ENCODE data around the gene USF2. TPM values are rescaled to one million over a fixed set of nuclear protein-coding genes. Genes with fewer than 3 reads are reported as not detected.

The USF2 gene
- total RNA-seq, 2 donors from 2014 or later = 107 to 151 TPM

DNA sequence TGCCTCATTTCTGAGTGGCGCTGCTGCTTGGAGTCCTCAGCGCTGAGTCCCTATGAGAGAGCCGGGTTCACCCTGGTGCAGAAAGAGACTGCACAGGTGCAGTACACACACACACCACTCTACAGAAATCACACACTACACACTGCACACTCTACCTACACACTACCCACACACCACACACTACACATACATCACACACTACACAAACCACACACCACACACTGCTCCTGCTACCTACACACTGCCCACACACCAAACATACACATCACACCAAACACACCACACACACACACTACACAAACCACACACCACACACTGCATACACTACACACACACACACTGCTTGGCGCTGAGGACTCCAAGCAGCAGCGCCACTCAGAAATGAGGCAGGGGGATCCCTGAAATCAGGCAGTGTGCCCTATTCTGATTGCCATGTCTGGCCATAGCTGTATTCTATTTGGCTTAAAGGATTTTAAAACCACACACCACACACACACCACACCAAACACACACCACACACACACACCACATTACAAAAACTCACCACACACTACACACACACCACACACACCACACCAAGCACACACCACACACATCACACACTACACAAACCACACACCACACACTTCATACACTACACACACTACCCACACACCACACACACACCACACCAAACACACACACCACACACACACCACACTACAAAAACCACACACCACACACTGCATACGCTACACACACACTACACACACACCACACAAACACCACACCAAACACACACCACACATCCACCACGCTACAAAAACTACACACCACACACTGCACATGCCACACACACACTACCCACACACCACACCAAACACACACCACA lies 28.1 kb downstream of the USF2 start:
- intact Hi-C loops (cut with DNase I) = no loop called here
- Histone ChIP-seq H3K36me3 (no peaks in the 10 kb centered on the region), H3K9me3 (no peaks in the 10 kb centered on the region), H3K4me3 (no peak overlapping the region), H3K27ac (no peak overlapping the region), H3K4me1 (replicated peaks) (no peaks in the 10 kb centered on the region), H3K27me3 (replicated peaks; ENCODE audit: insufficient read depth) (no peaks in the 10 kb centered on the region)
- no peak for DNase-seq (ENCODE audit: low spot score)
- TF ChIP-seq, protein P1, sequence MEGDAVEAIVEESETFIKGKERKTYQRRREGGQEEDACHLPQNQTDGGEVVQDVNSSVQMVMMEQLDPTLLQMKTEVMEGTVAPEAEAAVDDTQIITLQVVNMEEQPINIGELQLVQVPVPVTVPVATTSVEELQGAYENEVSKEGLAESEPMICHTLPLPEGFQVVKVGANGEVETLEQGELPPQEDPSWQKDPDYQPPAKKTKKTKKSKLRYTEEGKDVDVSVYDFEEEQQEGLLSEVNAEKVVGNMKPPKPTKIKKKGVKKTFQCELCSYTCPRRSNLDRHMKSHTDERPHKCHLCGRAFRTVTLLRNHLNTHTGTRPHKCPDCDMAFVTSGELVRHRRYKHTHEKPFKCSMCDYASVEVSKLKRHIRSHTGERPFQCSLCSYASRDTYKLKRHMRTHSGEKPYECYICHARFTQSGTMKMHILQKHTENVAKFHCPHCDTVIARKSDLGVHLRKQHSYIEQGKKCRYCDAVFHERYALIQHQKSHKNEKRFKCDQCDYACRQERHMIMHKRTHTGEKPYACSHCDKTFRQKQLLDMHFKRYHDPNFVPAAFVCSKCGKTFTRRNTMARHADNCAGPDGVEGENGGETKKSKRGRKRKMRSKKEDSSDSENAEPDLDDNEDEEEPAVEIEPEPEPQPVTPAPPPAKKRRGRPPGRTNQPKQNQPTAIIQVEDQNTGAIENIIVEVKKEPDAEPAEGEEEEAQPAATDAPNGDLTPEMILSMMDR (IDR thresholded peaks at IDR 0.05) = no peak
- TF ChIP-seq POLR2AphosphoS5 (IDR thresholded peaks at IDR 0.05) (no peak), POLR2A (IDR thresholded peaks at IDR 0.05) (no peak)
- WGBS = 93% methylated on average over 7 of the region's 7 CpGs

DNA sequence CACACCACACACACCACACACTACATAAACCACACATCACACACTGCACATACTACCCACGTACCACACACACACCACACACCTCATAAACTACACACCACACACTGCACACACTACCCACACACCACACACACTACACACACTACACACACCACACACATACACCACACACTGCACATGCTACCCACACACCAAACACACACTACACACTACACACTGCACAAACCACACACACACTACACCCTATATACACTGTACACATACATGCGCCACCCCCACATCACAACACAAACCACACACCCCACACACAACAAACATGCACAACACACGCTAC lies 28.7 kb downstream of the USF2 start:
- intact Hi-C loops (cut with DNase I) = no loop called here
- no peak for DNase-seq (ENCODE audit: low spot score)
- Histone ChIP-seq H3K4me1 (replicated peaks) (no peaks in the 10 kb centered on the region), H3K9me3 (no peaks in the 10 kb centered on the region), H3K4me3 (no peak overlapping the region), H3K36me3 (no peaks in the 10 kb centered on the region), H3K27ac (no peak overlapping the region), H3K27me3 (replicated peaks; ENCODE audit: insufficient read depth) (no peaks in the 10 kb centered on the region)
- TF ChIP-seq, protein P1 (IDR thresholded peaks at IDR 0.05) = no peak
- no peak for TF ChIP-seq POLR2A (IDR thresholded peaks at IDR 0.05)
- no peak for TF ChIP-seq POLR2AphosphoS5 (IDR thresholded peaks at IDR 0.05)
- 90% methylated on average over 3 of the region's 3 CpGs for WGBS

DNA sequence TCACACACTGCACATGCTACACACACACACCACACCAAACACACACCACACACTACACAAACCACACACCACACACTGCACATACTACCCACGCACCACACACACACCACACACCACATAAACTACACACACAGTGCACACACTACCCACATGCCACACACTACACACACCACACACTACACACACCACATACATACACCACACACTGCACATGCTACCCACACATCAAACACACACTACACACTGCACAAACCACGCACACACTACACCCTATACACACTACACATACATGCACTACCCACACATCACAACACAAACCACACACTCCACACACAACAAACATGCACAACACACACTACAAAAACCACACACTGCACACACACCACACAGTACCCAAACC lies 29.2 kb downstream of the USF2 start:
- no peak overlapping the region for H3K27ac ChIP-seq
- H3K36me3 ChIP-seq = no peaks in the 10 kb centered on the region
- no peaks in the 10 kb centered on the region for H3K27me3 ChIP-seq (replicated peaks; ENCODE audit: insufficient read depth)
- TF ChIP-seq, protein P1 (IDR thresholded peaks at IDR 0.05) = no peak
- TF ChIP-seq POLR2A (IDR thresholded peaks at IDR 0.05) (no peak), POLR2AphosphoS5 (IDR thresholded peaks at IDR 0.05) (no peak)
- no peak overlapping the region for H3K4me3 ChIP-seq
- intact Hi-C loops (cut with DNase I) = no loop called here
- H3K9me3 ChIP-seq = no peaks in the 10 kb centered on the region
- no peaks in the 10 kb centered on the region for H3K4me1 ChIP-seq (replicated peaks)
- DNase-seq (ENCODE audit: low spot score) = no peak
- 93% methylated on average over 2 of the region's 2 CpGs for WGBS

DNA sequence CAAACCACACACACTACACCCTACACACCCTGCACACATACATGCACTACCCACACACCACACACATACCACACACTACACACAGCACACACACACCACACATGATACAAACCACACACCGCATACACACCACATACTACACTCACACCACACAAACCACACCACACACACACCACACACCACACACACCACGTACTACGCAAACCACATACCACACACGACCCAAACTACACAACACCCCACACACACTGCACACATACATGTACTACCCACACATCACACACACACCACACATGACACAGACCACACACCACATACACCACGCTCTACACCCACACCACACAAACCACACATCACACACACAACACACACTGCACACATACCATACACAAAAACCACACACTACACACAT lies 29.8 kb downstream of the USF2 start:
- DNase-seq (ENCODE audit: low spot score) = no peak
- Histone ChIP-seq H3K9me3 (no peaks in the 10 kb centered on the region), H3K4me1 (replicated peaks) (no peaks in the 10 kb centered on the region), H3K27me3 (replicated peaks; ENCODE audit: insufficient read depth) (no peaks in the 10 kb centered on the region), H3K4me3 (no peak overlapping the region), H3K36me3 (no peaks in the 10 kb centered on the region), H3K27ac (no peak overlapping the region)
- WGBS = 92% methylated on average over 5 of the region's 5 CpGs
- TF ChIP-seq, protein P1 (IDR thresholded peaks at IDR 0.05) = no peak
- intact Hi-C loops (cut with DNase I) = no loop called here
